Measurements from ENCODE around the gene TSNAXIP1. TPM values are rescaled to one million over a fixed set of nuclear protein-coding genes. Genes with fewer than 3 reads are reported as not detected.

TSNAXIP1 gene
- total and polyA plus RNA-seq, 2 experiments from 2014 or later: 0.97 to 2.4 TPM

DNA sequence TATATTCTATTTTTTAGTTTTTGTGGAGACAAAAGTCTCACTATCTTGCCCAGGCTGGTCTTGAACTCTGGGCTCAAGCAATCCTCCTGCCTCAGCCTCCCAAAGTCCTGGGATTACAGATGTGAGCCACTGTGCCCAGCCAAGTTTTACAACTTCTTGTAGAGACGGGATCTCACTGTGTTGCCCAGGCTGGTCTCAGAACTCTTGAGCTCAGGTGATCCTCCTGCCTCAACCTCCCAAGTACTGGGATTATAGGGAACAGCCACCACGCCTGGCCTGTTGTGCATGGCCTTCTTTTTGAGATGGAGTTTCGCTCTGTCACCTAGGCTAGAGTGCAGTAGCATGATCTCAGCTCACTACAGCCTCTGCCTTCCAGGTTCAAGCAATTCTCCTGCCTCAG lies 47.0 kb downstream of the TSNAXIP1 start:
- Mint-ChIP-seq H3K9me3 (no peaks in the 10 kb centered on the region), H3K4me1 (peaks cover 38% of the 10 kb centered on the region), H3K27me3 (ENCODE audit: insufficient read depth, low read depth, poor library complexity) (peaks cover 4% of the 10 kb centered on the region), H3K4me3 (no peak overlapping the region), H3K27ac (no peak overlapping the region), H3K36me3 (ENCODE audit: low read depth) (peaks cover 23% of the 10 kb centered on the region)
- Histone ChIP-seq H3K4me2 (no peak overlapping the region), H3K27me3 (ENCODE audit: insufficient read depth) (no peaks in the 10 kb centered on the region), H3K27ac (ENCODE audit: low read depth) (no peak overlapping the region), H2AFZ (no peak overlapping the region), H3K9me2 (ENCODE audit: insufficient read depth) (no peaks in the 10 kb centered on the region), H3F3A (replicated peaks; ENCODE audit: low read depth) (peaks cover 9% of the 10 kb centered on the region; the same call in 1 of the 2 replicates), H3K4me1 (ENCODE audit: insufficient read depth) (peaks cover 18% of the 10 kb centered on the region), H4K20me1 (replicated peaks; ENCODE audit: insufficient read depth) (peaks cover 78% of the 10 kb centered on the region), H3K36me3 (ENCODE audit: insufficient read depth) (0 out of 2 replicates have a peak, but pooled peaks cover 3% of the 10 kb centered on the region), H3K4me3 (no peak overlapping the region), H3K79me2 (replicated peaks; ENCODE audit: insufficient read depth) (peaks cover 100% of the 10 kb centered on the region)
- ATAC-seq (no peak), DNase-seq (ENCODE audit: low spot score) (no peak)
- TF ChIP-seq CREB1 (CRISPR knock-in tag; IDR thresholded peaks at IDR 0.05; ENCODE audit: low read depth): no peak
- TF ChIP-seq, protein P1, sequence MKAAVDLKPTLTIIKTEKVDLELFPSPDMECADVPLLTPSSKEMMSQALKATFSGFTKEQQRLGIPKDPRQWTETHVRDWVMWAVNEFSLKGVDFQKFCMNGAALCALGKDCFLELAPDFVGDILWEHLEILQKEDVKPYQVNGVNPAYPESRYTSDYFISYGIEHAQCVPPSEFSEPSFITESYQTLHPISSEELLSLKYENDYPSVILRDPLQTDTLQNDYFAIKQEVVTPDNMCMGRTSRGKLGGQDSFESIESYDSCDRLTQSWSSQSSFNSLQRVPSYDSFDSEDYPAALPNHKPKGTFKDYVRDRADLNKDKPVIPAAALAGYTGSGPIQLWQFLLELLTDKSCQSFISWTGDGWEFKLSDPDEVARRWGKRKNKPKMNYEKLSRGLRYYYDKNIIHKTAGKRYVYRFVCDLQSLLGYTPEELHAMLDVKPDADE (IDR thresholded peaks at IDR 0.05): no peak

DNA sequence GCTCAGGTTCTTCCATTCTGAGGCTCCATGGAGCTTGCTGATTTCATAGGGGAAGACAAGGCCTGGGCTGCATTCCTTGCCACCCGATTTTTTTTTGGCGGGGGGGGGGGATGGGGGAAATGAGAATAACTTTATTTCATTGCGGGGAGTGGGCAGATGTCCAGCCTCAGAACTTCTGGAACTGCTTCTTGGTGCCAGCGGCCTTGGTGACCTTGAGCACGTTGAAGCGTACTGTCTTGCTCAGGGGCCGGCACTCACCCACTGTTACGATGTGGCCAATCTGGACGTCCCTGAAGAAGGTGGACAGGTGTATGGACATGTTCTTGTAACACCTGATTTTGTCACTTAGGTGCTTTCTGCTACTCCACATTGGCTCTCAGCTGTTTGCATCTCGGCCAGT lies 49.1 kb downstream of the TSNAXIP1 start:
- H3K4me2 ChIP-seq: no peak overlapping the region
- peak overlapping the region; percentile 75; the same call in 1 of the 2 replicates for H3K27ac ChIP-seq (ENCODE audit: low read depth)
- peaks cover 79% of the 10 kb centered on the region for H4K20me1 ChIP-seq (replicated peaks; ENCODE audit: insufficient read depth)
- H3K4me3 ChIP-seq: no peak overlapping the region
- no peak overlapping the region for H2AFZ ChIP-seq
- H3K9me3 Mint-ChIP-seq: no peaks in the 10 kb centered on the region
- no peak overlapping the region for H3K4me3 Mint-ChIP-seq
- H3K79me2 ChIP-seq (replicated peaks; ENCODE audit: insufficient read depth): peaks cover 100% of the 10 kb centered on the region
- H3K27me3 ChIP-seq (ENCODE audit: insufficient read depth): no peaks in the 10 kb centered on the region
- H3K36me3 ChIP-seq (ENCODE audit: insufficient read depth): no peaks in the 10 kb centered on the region
- H3K27me3 Mint-ChIP-seq (ENCODE audit: insufficient read depth, low read depth, poor library complexity): peaks cover 4% of the 10 kb centered on the region
- peaks cover 18% of the 10 kb centered on the region for H3K4me1 ChIP-seq (ENCODE audit: insufficient read depth)
- H3K4me1 Mint-ChIP-seq: peaks cover 34% of the 10 kb centered on the region
- no peaks in the 10 kb centered on the region for H3K9me2 ChIP-seq (ENCODE audit: insufficient read depth)
- H3F3A ChIP-seq (replicated peaks; ENCODE audit: low read depth): no peaks in the 10 kb centered on the region; the same call in 1 of the 2 replicates
- peaks cover 22% of the 10 kb centered on the region for H3K36me3 Mint-ChIP-seq (ENCODE audit: low read depth)
- ATAC-seq (no peak), DNase-seq (ENCODE audit: low spot score) (no peak)
- peak overlapping the region; percentile 65 for H3K27ac Mint-ChIP-seq
- TF ChIP-seq EZH2 (IDR thresholded peaks at IDR 0.05; ENCODE audit: low read depth, unreplicated experiment) (no peak), STAT1 (IDR thresholded peaks at IDR 0.05; ENCODE audit: unreplicated experiment) (no peak), ZNF331 (CRISPR knock-in tag; IDR thresholded peaks at IDR 0.05; ENCODE audit: low read depth) (no peak), POLR2AphosphoS5 (IDR thresholded peaks at IDR 0.05; ENCODE audit: low read depth) (no peak), EZH2phosphoT487 (IDR thresholded peaks at IDR 0.05; ENCODE audit: unreplicated experiment) (no peak), NANOG (IDR thresholded peaks at IDR 0.05; ENCODE audit: borderline replicate concordance) (no peak)
- TF ChIP-seq, protein P2, sequence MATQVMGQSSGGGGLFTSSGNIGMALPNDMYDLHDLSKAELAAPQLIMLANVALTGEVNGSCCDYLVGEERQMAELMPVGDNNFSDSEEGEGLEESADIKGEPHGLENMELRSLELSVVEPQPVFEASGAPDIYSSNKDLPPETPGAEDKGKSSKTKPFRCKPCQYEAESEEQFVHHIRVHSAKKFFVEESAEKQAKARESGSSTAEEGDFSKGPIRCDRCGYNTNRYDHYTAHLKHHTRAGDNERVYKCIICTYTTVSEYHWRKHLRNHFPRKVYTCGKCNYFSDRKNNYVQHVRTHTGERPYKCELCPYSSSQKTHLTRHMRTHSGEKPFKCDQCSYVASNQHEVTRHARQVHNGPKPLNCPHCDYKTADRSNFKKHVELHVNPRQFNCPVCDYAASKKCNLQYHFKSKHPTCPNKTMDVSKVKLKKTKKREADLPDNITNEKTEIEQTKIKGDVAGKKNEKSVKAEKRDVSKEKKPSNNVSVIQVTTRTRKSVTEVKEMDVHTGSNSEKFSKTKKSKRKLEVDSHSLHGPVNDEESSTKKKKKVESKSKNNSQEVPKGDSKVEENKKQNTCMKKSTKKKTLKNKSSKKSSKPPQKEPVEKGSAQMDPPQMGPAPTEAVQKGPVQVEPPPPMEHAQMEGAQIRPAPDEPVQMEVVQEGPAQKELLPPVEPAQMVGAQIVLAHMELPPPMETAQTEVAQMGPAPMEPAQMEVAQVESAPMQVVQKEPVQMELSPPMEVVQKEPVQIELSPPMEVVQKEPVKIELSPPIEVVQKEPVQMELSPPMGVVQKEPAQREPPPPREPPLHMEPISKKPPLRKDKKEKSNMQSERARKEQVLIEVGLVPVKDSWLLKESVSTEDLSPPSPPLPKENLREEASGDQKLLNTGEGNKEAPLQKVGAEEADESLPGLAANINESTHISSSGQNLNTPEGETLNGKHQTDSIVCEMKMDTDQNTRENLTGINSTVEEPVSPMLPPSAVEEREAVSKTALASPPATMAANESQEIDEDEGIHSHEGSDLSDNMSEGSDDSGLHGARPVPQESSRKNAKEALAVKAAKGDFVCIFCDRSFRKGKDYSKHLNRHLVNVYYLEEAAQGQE (IDR thresholded peaks at IDR 0.05; ENCODE audit: unreplicated experiment): no peak
- TF ChIP-seq, protein P1 (IDR thresholded peaks at IDR 0.05): no peak
- TF ChIP-seq, protein P3, sequence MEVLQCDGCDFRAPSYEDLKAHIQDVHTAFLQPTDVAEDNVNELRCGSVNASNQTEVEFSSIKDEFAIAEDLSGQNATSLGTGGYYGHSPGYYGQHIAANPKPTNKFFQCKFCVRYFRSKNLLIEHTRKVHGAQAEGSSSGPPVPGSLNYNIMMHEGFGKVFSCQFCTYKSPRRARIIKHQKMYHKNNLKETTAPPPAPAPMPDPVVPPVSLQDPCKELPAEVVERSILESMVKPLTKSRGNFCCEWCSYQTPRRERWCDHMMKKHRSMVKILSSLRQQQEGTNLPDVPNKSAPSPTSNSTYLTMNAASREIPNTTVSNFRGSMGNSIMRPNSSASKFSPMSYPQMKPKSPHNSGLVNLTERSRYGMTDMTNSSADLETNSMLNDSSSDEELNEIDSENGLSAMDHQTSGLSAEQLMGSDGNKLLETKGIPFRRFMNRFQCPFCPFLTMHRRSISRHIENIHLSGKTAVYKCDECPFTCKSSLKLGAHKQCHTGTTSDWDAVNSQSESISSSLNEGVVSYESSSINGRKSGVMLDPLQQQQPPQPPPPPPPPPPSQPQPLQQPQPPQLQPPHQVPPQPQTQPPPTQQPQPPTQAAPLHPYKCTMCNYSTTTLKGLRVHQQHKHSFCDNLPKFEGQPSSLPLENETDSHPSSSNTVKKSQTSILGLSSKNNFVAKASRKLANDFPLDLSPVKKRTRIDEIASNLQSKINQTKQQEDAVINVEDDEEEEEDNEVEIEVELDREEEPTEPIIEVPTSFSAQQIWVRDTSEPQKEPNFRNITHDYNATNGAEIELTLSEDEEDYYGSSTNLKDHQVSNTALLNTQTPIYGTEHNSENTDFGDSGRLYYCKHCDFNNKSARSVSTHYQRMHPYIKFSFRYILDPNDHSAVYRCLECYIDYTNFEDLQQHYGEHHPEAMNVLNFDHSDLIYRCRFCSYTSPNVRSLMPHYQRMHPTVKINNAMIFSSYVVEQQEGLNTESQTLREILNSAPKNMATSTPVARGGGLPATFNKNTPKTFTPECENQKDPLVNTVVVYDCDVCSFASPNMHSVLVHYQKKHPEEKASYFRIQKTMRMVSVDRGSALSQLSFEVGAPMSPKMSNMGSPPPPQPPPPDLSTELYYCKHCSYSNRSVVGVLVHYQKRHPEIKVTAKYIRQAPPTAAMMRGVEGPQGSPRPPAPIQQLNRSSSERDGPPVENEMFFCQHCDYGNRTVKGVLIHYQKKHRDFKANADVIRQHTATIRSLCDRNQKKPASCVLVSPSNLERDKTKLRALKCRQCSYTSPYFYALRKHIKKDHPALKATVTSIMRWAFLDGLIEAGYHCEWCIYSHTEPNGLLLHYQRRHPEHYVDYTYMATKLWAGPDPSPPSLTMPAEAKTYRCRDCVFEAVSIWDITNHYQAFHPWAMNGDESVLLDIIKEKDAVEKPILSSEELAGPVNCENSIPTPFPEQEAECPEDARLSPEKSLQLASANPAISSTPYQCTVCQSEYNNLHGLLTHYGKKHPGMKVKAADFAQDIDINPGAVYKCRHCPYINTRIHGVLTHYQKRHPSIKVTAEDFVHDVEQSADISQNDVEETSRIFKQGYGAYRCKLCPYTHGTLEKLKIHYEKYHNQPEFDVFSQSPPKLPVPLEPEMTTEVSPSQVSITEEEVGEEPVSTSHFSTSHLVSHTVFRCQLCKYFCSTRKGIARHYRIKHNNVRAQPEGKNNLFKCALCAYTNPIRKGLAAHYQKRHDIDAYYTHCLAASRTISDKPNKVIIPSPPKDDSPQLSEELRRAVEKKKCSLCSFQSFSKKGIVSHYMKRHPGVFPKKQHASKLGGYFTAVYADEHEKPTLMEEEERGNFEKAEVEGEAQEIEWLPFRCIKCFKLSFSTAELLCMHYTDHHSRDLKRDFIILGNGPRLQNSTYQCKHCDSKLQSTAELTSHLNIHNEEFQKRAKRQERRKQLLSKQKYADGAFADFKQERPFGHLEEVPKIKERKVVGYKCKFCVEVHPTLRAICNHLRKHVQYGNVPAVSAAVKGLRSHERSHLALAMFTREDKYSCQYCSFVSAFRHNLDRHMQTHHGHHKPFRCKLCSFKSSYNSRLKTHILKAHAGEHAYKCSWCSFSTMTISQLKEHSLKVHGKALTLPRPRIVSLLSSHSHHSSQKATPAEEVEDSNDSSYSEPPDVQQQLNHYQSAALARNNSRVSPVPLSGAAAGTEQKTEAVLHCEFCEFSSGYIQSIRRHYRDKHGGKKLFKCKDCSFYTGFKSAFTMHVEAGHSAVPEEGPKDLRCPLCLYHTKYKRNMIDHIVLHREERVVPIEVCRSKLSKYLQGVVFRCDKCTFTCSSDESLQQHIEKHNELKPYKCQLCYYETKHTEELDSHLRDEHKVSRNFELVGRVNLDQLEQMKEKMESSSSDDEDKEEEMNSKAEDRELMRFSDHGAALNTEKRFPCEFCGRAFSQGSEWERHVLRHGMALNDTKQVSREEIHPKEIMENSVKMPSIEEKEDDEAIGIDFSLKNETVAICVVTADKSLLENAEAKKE (CRISPR knock-in tag; IDR thresholded peaks at IDR 0.05): no peak

Measured in GM23338 (cell line).